HFFc6 (cell line): ENCODE data around the gene KCNC1. TPM values are rescaled to one million over a fixed set of nuclear protein-coding genes. Genes with fewer than 3 reads are reported as not detected.
A peak's percentile ranks its signal among the peaks of the same experiment; 100 is the strongest.

ENCODE experiments used
- DNase-seq: peaks from one replicate; pipeline ENCODE4 v3.0.0-alpha.2; 2018
- H3K27ac Mint-ChIP-seq: 2 replicates; pipeline ENCODE4 v1.8.0; 2020; ENCODE audit warnings: mild to moderate bottlenecking, mixed read lengths
- H3K27me3 Mint-ChIP-seq: 2 replicates; pipeline ENCODE4 v1.8.0; 2021; ENCODE audit warnings: mild to moderate bottlenecking, moderate library complexity, mixed read lengths; ENCODE audit not compliant: insufficient read depth
- H3K36me3 Mint-ChIP-seq: 2 replicates; pipeline ENCODE4 v1.8.0; 2021; ENCODE audit warnings: low read depth, mixed read lengths
- H3K4me1 Mint-ChIP-seq: 2 replicates; pipeline ENCODE4 v1.8.0; 2020; ENCODE audit warnings: low read depth, mixed read lengths
- H3K4me3 Mint-ChIP-seq: 2 replicates; pipeline ENCODE4 v1.8.0; 2020; ENCODE audit warnings: mild to moderate bottlenecking, moderate library complexity, mixed read lengths
- H3K9me3 Mint-ChIP-seq: 2 replicates; pipeline ENCODE4 v1.8.0; 2020; ENCODE audit warnings: mild to moderate bottlenecking, mixed read lengths
- total RNA-seq, 6 experiments: library from RNA; stranded (reverse); fragmentation: NEBNext Ultra II Directional; extraction: Animal tissue kit (Norgen Biotek cat#: 25700); gene quantifications; 2 replicates in 1 of 6; 3 replicates in 5 of 6; pipeline ENCODE4 v1.2.3, GENCODE V29; 2021
- TF ChIP-seq, protein P1 (sequence below): fragments of 200-600 bp; sonication (generic); IDR thresholded peaks from 2 replicates; pipeline ENCODE4 v1.5.0; 2021; ENCODE audit warnings: antibody characterized with exemption, mild to moderate bottlenecking

KCNC1 gene
- total RNA-seq, 6 experiments from 2014 or later: not detected

DNA sequence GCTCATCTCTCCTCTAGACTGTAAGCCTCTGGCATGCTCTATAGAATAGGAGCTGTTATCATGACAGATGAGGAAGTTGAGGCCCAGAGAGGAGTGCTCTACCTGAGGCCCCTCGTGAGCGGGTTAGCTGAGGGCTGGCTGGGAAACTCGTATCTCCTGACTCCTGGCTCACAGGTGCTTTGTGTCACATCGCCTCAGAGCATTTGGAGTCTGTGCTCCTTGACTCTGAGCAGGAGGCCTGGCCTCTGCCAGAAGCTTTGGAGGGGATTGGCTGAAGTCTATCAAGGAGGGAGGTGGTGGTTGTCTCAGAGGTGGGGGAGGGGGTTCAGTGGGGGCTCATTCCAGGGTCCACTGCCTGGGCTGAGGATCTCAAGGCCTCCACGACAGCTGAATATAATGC is 7.4 kb downstream of the KCNC1 start:
- Mint-ChIP-seq H3K27me3 (peaks cover 22% of the 10 kb centered on the region), H3K4me1 (peaks cover 12% of the 10 kb centered on the region), H3K27ac (no peak overlapping the region), H3K9me3 (no peaks in the 10 kb centered on the region), H3K36me3 (no peaks in the 10 kb centered on the region), H3K4me3 (no peak overlapping the region)
- TF ChIP-seq, protein P1, sequence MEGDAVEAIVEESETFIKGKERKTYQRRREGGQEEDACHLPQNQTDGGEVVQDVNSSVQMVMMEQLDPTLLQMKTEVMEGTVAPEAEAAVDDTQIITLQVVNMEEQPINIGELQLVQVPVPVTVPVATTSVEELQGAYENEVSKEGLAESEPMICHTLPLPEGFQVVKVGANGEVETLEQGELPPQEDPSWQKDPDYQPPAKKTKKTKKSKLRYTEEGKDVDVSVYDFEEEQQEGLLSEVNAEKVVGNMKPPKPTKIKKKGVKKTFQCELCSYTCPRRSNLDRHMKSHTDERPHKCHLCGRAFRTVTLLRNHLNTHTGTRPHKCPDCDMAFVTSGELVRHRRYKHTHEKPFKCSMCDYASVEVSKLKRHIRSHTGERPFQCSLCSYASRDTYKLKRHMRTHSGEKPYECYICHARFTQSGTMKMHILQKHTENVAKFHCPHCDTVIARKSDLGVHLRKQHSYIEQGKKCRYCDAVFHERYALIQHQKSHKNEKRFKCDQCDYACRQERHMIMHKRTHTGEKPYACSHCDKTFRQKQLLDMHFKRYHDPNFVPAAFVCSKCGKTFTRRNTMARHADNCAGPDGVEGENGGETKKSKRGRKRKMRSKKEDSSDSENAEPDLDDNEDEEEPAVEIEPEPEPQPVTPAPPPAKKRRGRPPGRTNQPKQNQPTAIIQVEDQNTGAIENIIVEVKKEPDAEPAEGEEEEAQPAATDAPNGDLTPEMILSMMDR: no peak
- DNase-seq: no peak

DNA sequence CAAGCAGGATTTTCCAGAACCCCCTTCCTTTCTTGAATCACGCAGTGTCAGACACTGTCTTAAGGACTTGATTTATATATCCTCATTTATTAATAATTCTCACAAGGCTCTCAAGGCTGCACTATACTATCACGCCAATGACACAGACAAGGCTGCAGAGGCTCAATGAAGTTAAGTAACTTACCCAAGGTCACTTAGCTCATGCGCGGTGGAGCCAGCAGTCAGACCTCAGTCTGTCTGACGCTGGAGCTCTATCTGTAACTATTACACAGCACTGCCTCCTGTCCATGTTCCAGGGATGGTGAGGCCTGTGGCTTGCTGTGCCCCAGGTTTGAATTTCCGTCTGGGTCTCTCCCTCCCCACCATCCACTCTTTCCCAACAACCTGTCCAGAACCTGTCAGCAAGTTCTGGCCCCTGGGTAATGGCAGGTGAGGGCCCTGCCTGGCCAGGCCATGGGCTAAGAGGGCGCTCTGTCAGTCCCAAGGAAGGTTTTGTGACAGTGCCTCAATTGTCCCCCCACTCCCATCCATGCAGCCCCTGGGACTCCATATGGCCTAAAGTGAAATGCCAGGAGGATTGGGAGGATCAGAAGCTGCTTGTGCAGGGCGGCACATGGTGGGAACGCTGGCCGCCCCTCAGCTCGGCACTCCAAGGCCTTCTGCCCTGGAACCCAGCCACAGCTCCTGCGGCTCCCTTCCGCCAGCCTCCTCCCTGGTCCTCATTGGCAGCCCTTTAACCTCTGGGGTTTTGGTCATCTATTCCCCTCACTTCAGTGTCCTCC is 8.6 kb downstream of the KCNC1 start:
- no peaks in the 10 kb centered on the region for H3K36me3 Mint-ChIP-seq
- DNase-seq: no peak
- peaks cover 27% of the 10 kb centered on the region for H3K27me3 Mint-ChIP-seq
- H3K4me3 Mint-ChIP-seq: no peak overlapping the region
- no peaks in the 10 kb centered on the region for H3K9me3 Mint-ChIP-seq
- peaks cover 12% of the 10 kb centered on the region for H3K4me1 Mint-ChIP-seq
- no peak overlapping the region for H3K27ac Mint-ChIP-seq
- TF ChIP-seq, protein P1: no peak

DNA sequence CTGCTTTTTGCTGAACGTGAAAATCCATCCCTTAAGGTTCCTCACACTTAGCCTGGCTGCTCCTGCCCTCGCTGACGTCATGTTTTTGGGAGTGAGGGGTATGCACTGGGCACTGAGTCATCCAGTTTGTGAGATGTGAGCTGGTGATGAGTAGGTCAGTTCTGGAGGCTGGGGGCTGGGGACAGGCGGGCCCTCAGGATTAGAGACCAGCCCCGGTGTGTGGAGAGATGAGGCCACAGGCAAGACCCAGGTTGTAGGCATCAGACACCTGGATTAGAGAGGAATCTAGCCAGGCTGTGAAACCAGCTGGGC is 9.2 kb downstream of the KCNC1 start:
- no peak overlapping the region for H3K27ac Mint-ChIP-seq
- no peak overlapping the region for H3K4me3 Mint-ChIP-seq
- TF ChIP-seq, protein P1: no peak
- no peaks in the 10 kb centered on the region for H3K36me3 Mint-ChIP-seq
- H3K9me3 Mint-ChIP-seq: no peaks in the 10 kb centered on the region
- DNase-seq: peak; percentile 13
- peaks cover 28% of the 10 kb centered on the region for H3K27me3 Mint-ChIP-seq
- H3K4me1 Mint-ChIP-seq: peaks cover 12% of the 10 kb centered on the region

DNA sequence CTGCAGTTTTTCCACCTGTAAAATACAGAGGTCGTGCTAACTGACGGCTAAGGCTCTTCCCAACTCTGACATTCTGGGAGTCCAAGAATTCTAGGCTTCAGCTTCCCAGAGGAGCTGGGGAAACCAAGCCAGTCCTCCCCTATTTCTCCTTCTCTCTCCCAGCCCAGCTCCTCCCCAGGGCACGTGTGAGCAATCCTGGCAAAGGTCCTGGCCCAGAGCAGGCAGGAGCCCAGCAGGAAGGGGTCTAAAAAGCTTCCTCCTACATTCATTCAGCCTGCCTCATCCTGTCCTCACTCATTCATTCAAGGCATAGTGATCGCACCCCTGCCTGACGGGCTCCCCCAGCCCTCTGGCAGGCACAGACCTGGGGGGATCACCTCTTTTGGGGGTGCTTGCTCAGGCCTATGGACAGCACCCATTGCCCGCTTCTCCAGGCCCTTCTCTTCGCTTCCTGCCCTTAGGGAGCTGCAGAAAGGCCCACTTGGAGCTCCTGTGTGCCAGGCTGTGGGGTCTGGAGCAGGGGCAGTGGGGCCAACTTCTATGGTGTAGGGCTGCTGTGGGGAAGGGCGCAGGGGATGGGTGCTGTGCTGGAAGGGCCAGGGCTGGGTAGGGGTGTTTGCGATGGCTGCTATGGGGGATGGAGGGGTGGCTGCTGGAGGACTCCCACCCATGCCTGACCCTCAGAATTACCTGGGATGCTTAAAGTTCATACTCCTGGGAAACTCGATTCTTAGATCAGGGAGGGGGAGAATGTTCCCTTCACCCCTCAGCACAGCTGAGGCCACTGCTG is 9.8 kb downstream of the KCNC1 start:
- peaks cover 12% of the 10 kb centered on the region for H3K4me1 Mint-ChIP-seq
- no peaks in the 10 kb centered on the region for H3K9me3 Mint-ChIP-seq
- H3K27me3 Mint-ChIP-seq: peaks cover 30% of the 10 kb centered on the region
- peak; percentile 3 for DNase-seq
- no peaks in the 10 kb centered on the region for H3K36me3 Mint-ChIP-seq
- H3K27ac Mint-ChIP-seq: peak overlapping the region; percentile 11; the same call in 1 of the 2 replicates
- TF ChIP-seq, protein P1: no peak
- no peak overlapping the region for H3K4me3 Mint-ChIP-seq

DNA sequence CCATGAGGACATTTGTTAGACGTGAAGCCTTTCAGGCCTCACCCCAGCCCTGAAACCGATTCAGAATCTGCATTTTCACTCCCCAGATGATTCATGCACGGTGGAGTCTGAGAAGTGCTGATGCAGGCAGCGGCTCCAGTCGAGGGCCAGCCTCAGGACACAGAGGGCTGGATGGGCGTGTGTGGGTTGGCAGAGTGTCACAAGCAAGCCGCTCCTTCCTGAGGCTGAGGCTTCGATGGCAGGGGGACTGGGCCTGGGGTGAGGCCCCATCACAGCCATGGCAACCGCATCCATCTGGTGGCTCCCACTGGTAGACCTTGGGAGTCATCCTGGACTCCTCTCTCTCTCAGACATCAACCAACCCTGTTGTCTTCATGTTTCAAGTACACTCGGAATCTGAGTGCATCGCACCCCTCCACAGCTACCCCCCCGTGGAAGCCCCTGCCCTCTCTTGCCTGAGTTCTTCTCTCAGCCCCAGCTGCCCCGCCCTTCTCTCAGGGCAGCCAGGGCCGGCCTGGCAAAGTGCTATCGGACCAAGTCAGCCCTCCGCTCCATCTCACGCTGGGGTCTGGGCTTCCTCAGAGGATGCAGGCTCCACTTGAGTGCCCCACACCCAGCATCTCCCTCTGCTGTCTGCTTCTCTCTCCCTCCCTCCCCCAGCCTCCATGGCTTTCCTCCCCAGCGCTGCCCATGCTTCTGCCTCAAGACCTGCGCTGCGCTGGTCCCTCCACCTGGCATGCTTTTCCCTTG is 10.6 kb downstream of the KCNC1 start:
- Mint-ChIP-seq H3K4me1 (peaks cover 12% of the 10 kb centered on the region), H3K27ac (no peak overlapping the region), H3K27me3 (peaks cover 32% of the 10 kb centered on the region), H3K36me3 (no peaks in the 10 kb centered on the region), H3K4me3 (no peak overlapping the region), H3K9me3 (no peaks in the 10 kb centered on the region)
- TF ChIP-seq, protein P1: no peak
- DNase-seq: no peak
